GM21381 (cell line): ENCODE measurements around the gene MKS1.

Experiments used
- ATAC-seq: cut with Tn5 transposase; IDR thresholded peaks from one replicate; pipeline ENCODE4 v1.9.1; 2021; ENCODE audit warnings: mild to moderate bottlenecking, moderate library complexity; ENCODE audit not compliant: unreplicated experiment

The MKS1 gene

DNA sequence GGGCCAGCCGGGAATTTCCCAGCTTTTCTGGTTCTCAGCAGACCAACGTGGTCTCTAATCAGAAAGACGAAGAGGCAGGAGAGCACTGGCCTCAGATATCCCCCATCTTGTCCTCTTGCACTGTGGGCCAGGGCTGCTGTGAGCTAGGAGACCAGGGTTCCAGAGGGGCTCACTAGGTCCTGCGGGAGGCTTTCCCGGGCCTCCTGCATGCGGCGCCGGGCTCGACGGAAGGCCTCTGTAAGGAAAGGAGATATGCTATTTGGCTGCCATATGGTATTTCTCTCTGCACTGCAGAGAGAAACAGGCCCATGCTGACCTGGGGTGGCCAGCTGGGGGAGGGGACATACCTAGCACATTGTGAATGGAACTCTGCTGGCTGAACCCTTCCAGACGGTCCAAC lies 13.1 kb downstream of the MKS1 start:
- ATAC-seq, result no peak

DNA sequence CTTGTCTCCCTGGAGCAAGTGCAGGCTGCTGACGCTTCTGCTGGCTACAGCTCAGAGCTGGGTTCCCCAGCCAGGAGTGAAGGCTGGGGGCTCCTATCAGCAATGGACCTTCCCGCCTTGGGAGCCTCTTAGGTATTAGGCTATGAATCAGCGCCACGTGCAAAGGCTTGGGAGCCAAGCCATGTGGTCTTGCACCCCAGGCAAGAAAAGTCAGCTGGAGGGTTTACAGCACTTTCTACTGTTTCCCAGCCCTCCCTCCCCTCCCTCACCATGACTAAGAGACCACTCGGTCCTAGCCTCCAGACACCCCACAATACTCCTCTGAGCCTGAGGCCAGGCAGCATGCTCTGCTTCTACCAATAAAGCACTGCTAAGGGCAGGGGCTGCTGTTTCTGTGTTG lies 14.3 kb downstream of the MKS1 start:
- no peak for ATAC-seq

DNA sequence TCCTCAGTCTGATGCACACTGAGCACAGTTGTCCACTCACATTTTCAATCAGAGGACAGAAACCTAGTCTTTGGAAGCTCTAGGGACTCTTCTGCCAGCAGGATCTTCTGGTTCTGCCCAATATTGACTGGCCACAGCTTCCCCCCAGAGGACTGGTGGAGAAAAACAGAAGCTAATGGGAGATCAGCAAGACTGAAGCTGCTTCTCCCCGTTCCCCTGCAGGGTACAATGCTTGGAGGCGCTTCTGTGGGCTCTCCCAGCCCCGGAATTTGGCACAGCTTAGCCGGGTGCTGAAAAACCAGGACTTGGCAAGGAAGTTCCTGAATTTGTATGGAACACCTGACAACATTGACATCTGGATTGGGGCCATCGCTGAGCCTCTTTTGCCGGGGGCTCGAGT lies 16.2 kb downstream of the MKS1 start:
- ATAC-seq, result no peak

DNA sequence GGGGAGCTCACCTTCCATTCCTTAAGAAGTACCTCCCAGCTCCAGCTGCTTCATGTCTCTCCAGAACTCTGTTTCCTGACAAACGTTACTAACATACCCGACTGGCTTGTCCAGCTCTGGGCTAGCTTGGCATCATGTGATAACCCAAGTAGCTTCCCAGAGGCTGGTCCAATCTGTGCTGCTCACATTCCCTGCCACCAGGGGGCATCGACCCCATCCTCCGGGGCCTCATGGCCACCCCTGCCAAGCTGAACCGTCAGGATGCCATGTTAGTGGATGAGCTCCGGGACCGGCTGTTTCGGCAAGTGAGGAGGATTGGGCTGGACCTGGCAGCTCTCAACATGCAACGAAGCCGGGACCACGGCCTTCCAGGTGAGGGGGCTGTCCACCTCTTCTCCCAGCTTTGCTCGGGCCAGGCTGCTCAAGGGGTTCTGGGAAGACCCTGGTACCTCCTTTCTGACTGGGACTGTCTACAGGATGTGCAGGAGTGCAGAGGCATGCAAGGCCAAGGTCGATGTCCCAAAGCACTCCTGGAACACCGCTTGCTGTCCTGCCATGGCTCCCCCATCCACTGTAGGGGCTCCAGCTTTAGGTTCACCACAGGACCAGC lies 18.9 kb downstream of the MKS1 start:
- no peak for ATAC-seq

DNA sequence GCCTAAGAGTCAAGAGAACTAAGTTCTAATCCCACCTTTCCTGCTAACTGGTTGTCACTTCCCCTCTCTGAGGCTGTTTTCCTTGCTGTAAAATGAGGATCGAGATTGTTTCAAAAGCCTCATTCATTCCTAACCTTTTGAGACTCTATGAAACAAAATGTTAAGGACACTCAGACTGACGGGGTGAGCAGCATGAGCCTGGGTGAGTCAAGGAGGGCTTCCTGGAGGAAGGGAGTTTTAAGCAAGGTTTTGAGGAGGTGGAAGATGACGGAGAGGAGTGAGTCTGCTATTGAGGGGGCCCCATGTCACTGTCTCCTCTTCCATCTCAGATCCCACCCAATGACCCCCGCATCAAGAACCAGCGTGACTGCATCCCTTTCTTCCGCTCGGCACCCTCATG lies 22.4 kb downstream of the MKS1 start:
- no peak for ATAC-seq

DNA sequence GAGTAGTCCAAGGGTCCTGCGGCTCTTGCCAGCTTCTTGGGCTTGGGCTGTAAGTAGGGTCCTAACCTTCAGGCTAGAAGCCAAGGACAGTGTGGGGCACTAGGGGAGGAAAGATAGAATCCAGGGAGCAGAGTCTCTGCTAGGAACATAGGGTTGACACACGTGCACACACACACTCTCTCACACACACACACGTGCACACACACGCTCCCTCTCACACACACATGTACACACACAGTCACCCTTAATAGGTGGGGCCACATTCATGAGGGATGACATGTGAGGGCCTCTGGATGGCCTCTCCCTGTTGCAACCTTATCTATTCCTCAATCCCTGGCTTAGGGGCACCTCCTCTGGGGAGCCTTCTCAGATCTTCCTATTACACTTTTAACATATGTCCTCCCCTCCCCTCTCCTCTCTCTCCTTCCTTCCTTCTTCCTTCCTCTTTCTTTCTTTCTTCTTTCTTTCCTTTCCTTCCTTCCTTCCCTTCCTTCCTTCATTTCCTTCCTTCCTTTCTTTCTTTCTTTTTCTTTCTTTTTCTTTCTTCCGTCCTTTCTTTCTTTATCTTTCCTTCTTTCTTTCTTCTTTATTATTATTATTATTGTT lies 23.4 kb downstream of the MKS1 start:
- ATAC-seq, result no peak

DNA sequence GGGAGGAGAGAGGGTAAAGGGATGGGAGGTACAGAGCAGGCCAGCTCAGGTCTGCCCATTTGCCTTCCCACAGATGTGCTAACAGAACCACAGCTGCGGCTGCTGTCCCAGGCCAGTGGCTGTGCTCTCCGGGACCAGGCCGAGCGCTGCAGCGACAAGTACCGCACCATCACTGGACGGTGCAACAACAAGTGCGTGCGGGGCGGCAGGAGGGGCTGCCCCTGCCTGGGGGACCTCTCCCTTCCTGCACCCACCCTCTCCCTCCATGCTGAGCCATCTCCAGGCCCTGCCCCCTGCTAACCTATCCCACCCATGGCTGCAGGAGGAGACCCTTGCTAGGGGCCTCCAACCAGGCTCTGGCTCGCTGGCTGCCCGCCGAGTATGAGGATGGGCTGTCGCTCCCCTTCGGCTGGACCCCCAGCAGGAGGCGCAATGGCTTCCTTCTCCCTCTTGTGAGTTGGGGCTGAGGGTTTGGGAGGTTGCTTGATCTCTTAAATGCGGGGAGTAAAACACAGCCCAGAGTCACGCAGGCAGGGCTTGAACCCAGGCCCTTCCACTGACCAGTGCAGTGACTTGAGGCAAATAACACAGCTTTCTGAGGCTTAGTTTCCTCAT lies 25.3 kb downstream of the MKS1 start:
- ATAC-seq, result no peak

DNA sequence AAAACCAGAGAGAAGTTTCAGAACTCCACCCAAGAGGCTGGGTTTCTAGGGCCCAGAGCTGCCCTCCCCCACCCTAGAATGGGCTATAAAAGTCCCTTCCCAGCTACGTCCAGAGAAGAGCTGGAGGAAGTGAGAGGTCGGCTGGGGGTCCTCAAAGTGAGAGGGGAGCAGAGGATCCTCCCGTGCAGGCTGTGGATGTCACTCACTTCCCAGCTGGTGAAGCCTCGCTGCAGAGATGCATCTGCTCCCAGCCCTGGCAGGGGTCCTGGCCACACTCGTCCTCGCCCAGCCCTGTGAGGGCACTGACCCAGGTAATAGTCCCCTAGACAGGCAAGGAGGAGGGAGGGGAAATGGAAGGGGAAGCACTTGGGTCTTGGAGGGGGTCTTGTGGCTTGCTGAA lies 26.4 kb downstream of the MKS1 start, which contains the start of gene EPX:
EPX (plus strand) TSS at position 115 of the 400 bp plus-strand sequence; CDS start at position 236, 121 bp downstream.
- ATAC-seq, result no peak

DNA sequence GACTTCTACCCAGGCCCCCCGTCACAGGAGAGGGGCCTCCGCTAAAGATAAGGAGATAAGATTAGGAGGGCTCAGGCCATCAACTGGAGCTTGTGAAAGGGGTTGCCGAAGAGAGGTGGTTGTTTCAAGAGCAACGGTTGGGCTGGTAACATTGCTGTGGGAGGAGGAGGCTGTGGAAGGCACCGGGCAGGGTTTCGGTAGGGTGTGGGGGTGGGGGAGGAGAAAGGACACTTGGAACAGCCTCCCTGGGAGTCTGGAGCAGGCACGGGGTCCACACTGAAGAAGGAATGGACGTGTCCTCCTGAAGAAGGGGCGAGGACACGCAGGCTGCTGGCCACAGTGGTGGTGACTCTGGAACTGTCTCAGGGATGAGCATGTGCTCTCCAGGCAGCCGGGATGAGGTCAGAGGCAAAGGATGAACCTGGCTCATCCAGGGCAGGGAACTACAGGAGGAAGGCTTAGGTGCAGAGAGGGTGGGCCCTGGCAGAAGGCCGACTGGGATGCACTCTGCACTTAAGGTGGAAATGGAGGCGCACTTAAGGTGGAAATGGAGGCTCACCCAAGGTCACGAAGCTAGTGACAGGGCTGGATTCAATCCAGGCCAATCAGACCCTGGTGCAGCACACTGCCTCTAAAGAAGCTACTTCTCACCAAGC lies 27.7 kb downstream of the MKS1 start:
- no peak for ATAC-seq

DNA sequence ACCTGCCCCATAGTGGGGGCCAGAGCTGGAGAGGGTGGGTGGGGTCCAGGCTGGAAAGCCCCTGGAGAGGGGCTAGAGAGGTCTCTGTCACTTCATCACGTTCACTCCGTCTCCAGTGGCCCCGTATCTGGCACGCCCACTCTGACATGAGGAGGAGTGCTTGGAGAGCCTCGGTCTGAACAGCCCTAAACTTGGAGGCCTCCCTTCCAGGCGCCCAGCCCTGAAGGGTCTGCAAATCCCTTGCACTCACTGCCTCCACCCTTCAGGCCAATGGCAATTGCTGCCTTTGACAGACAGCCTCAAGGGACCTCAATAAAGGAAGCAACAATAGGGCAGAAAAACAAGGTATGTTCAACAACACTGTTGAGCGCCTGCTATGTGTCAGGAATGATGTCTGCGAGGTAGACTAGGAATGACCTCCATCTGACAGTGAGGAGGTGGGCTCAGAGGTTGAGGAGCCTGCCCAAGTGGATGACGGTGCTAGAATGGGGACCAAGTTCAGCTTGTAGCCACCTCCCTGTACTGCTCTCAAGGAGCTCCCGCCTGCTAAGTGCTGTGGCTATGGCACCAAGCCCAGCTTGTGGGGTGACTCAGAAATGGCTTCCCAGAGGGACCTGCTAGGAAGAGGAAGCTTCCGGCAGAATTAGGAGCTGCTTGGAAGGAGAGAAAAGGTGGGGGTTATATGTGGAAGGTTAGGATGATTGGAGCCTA lies 29.5 kb downstream of the MKS1 start:
- ATAC-seq, result no peak

DNA sequence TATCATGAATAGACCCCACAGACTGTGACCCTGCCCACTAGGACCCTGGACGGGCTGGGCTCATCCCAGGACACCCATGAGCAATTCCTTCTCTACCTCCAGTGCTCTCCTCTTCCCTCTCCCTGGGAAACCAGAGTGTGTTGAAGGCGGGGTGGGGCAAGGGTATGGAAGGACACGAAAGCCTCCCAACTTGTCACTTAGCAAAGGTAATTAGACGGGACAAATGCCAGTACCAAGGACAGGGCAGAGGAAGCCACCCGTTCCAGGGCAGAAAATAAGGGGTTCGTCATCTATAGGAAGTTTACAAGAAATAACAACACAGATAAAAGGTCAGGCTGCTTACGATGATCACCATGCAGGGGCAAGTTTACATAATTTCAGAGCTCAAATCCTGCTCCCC lies 31.4 kb downstream of the MKS1 start:
- ATAC-seq, result no peak

DNA sequence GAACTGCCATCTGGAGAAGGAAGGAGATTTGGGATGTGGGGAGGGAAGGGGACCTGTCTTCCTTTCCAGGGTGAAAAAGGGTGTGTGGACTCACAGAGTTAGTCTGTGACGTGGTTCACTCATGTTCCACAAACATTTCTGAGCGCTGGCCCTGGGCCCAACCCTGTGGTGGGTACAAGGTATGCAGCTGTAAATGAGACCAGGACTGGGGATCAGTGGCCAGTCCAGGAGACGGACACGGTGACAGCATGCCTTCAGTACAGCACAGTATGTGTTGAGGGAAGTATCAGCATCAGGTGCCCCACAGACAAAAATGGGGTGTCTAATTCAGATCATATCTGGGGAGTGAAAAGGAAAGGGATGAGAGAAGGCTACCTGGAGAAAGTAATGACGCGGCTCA lies 32.0 kb downstream of the MKS1 start:
- ATAC-seq, result no peak

DNA sequence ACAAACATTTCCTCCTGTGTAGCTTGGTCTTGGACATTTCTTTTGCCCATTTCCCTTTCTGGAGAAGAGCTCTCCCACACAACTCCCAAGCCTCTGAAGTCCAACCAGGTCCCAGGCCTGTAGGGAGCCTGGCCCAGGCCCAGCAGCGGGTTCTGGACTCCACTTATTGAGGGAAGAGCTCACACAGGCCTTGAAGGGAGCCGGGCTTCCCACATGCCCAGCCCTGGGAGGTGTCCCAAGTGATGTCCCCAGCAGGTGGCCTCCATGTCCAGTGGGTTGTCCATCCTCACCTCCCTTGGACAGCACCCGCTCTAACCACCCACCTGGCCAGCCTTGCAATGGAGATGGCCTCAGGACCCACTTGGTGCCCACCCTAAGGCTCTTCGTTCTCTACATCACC lies 32.5 kb downstream of the MKS1 start:
- no peak for ATAC-seq

DNA sequence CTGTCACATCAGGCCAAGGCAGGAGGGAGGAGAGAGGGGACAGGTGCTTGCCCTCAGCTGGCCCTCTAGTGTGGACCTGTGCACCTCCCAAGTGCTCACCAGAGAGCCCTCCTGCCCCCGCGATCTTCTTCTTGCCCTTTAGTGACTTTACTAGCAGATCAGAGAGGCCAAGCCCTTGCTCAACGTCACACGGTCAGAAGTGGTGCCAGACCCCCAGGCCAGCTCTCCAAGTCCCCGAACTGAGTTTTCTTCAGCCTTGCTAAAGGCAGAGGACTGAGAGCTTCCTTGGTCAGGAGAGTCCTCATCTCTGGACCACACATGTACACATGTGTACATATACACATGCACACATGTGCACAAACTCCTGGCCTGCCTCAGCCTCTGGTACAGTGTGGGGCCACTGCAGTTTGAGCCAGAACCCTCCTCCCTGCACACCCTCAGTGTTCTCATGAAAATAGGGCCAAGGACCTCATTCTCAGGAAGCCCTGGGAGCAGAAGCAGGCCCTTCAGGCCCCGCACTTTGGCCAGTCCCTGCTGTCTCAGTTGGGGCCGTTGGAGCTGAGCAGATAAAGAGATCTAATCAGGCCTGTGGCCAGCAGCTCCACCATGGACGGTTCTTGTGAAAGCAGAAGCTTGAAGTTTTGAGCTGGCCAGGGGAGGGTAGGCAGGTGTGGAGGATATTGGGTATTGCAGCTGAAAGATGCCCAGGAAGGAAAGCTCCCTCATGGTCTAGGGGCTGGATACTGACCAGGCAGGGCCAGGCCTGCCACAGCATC lies 33.9 kb downstream of the MKS1 start:
- no peak for ATAC-seq

DNA sequence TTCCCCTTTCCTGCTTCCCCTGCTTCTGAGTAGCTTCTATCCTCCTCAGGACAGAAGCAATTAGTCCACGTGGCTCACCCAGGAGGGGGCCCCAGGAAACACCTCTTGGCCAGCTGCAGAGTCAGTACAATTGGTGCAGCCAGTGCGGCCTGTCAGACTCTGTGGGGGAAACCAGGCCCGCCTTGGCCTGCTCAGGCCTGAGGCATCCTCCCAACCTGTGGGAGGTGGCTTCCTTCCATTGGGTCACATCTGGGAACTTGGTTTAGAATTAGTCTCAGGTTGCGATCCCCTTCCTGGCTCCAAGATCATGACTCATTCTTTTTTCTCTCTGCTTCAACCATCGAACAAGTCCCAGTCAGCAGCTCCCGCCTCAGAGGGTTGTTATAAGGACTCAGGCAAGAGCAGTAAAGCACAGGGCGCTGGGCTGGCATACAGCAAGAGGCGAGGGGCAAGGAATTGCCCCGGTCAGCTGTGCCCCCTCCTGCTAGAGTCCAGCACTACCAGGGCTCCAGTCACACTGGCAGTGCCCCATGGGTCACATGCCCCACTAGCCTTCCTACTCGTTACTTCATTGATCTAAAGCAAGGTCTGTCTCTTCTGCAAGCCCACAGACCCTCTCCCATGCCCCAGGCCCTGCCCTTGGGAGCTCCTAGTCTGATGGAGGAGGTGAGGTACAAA lies 34.6 kb downstream of the MKS1 start:
- ATAC-seq, result no peak

DNA sequence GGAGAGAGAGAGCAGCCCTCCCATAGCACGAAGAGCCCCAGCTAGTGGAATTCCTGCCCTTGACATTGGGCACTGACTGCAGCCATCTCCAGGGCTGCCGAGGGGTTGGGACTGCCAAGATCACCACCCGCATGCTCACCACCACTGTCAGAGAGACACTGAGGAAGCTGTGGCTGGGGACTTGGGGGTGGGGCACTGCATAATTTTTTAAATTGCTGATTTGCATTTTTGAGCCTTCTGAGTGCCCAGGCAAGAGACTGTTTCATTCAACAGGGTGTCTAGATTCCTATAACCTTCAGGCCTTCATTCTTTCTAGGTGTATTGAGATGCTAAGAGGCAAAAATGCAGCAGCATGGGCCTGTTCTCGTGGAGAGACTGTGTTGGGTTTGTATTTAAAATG lies 35.5 kb downstream of the MKS1 start:
- no peak for ATAC-seq

DNA sequence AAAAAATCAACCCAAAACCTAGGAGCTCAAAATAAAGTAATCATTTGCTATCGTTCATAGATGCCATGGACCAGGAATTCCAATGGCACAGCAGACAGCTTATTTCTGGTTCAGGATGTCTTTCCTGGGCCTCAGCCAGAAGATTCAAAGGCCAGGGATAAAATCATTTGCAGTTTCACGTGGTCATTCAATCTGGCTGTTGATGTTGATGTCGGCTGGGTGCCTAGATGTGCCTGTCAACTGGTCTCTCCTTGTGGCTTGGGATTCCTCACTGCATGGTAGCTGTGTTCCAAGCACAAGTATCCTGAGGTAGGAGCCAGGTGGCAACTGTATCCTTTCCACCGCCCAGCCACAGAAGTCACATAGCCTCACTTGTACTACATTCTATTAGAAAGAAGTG lies 37.3 kb downstream of the MKS1 start:
- no peak for ATAC-seq

DNA sequence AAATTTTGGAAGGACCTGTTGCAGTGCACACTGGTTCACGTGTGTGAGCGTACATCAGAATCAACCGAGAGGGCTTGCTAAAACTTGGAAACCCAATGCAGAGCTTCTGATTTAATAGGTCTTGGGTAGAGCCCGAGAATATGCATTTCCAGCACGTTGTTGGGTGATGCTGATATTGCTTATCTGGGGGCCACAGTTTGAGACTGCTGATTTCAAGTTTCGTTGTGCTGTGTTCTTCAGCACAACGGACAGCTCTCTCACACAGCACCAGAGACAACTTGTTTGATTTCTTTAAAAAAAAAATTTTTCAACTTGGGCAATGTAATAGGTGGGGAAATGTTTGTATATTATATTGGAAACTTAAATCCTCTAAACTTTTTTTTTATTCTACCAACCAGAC lies 42.9 kb downstream of the MKS1 start:
- ATAC-seq, result no peak

DNA sequence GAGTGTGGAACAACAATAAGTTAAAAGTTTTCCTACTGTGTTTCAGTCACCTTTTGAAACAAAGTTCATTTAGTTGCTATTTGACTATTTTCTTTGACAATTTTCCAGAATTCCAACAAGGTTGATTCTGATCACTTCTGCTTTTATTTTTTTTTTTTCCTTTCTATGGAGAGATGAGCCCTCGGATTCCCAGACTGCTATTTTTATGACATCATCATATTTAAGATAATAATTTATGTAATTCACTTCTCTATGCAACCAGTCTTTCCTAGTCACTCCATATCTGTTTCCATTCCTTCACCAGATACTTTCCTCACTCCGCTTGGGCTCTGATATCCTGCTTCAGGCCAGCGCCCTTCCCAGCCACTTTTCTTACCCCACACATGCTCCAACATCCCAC lies 44.2 kb downstream of the MKS1 start:
- ATAC-seq, result no peak

DNA sequence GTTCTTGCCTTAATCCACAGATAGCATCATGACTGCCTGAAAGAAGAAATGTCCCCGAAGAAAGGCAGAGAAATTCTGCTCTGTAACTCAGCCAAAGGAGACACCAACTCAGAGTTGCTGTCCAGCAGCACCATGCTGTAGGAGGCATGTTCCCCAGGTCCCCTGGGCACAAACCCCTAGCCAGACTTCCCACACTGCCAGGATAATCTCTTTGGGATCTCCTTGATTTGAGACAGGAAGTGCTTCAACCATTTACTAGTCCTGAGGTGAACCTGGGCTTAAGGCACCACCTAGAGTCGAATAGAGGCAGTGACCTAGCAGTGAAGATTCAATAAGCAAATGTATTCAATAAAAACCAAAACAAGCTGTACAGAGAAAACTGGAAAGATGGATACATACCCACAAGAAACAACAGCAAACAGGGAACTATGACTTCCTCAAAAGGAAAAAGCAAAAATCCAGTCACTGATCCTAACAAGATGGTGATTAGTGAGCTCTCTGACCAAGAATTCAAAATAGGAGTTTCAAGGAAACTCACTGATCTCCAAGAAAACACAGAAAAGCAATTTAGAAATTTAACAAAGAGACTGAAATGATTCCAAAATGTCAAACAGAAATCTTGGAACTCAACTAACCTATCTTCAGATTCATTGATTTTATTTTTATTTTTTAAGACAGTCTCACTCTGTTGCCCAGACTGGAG lies 46.5 kb downstream of the MKS1 start:
- no peak for ATAC-seq
